ENCODE results near the gene BRD9.
"Not testable (repeated sequence)": the region's sequence is repeated elsewhere in the genome, so short reads cannot be mapped to it uniquely, and the experiment has no call there.

BRD9 gene

GRCh38 chr5:900781-901180 is 8.2 kb upstream of the BRD9 start:
- no peak for DNase-seq

- peak; percentile 15 for DNase-seq
These were observed 1.1 kb upstream of the BRD9 start for GRCh38 chr5:893711-894110.

GRCh38 chr5:893137-893506 is 521 bp upstream of the BRD9 start:
- DNase-seq = no peak

GRCh38 chr5:891837-892393 is 686 bp downstream of the BRD9 start:
- DNase-seq = no peak

- DNase-seq = no peak
These were observed 1.3 kb downstream of the BRD9 start for GRCh38 chr5:891117-891836.

GRCh38 chr5:889075-889710 is 3.4 kb downstream of the BRD9 start:
- no peak for DNase-seq

GRCh38 chr5:888638-889035 is 4.0 kb downstream of the BRD9 start:
- DNase-seq = no peak

GRCh38 chr5:887947-888637 is 4.5 kb downstream of the BRD9 start:
- DNase-seq = no peak

GRCh38 chr5:886716-887325 is 5.8 kb downstream of the BRD9 start:
- peak; percentile 43 for DNase-seq

- no peak for DNase-seq
These were observed 6.6 kb downstream of the BRD9 start for GRCh38 chr5:886036-886435.

GRCh38 chr5:885529-885928 is 7.1 kb downstream of the BRD9 start:
- DNase-seq = no peak

GRCh38 chr5:885127-885442 is 7.5 kb downstream of the BRD9 start:
- DNase-seq = no peak

- DNase-seq = no peak
These were observed 8.1 kb downstream of the BRD9 start for GRCh38 chr5:884345-885126.

GRCh38 chr5:883475-884181 is 9.0 kb downstream of the BRD9 start:
- DNase-seq = no peak

- DNase-seq = no peak
These were observed 10.1 kb downstream of the BRD9 start for GRCh38 chr5:882253-883183.

- DNase-seq = no peak
These were observed 11.1 kb downstream of the BRD9 start for GRCh38 chr5:881551-881935.

- no peak for DNase-seq
These were observed 11.6 kb downstream of the BRD9 start for GRCh38 chr5:880816-881550.

- not testable (repeated sequence) for DNase-seq
These were observed 13.9 kb downstream of the BRD9 start for GRCh38 chr5:878677-879076.

- no peak for DNase-seq
These were observed 14.5 kb downstream of the BRD9 start for GRCh38 chr5:878125-878524.

Data from NCI-H2171 treated with DMSO at 0.1 percent for 48 hours (cell line).